ENCODE data around the gene SLC22A3.
"Not testable (repeated sequence)": the region's sequence is repeated elsewhere in the genome, so short reads cannot be mapped to it uniquely, and the experiment has no call there.

The SLC22A3 gene

GRCh38 chr6:160442151-160442550 is 94.0 kb downstream of the SLC22A3 start:
- ATAC-seq (ENCODE audit: low read depth) (no peak), DNase-seq (ENCODE audit: low spot score in 2 of 2) (no peak)
- Mint-ChIP-seq H3K9me3 (peaks cover 8% of the 10 kb centered on the region), H3K36me3 (peaks cover 4% of the 10 kb centered on the region), H3K27me3 (peaks cover 26% of the 10 kb centered on the region), H3K4me1 (no peaks in the 10 kb centered on the region), H3K4me3 (no peak overlapping the region), H3K27ac (no peak overlapping the region)

GRCh38 chr6:160445130-160445529 is 97.0 kb downstream of the SLC22A3 start:
- Mint-ChIP-seq H3K27ac (no peak overlapping the region), H3K4me3 (no peak overlapping the region), H3K36me3 (peaks cover 4% of the 10 kb centered on the region), H3K9me3 (peaks cover 13% of the 10 kb centered on the region), H3K4me1 (no peaks in the 10 kb centered on the region), H3K27me3 (peaks cover 19% of the 10 kb centered on the region)
- ATAC-seq (ENCODE audit: low read depth) (no peak), DNase-seq (ENCODE audit: low spot score in 2 of 2) (no peak)

GRCh38 chr6:160447350-160447749 is 99.2 kb downstream of the SLC22A3 start:
- ATAC-seq (ENCODE audit: low read depth) (no peak), DNase-seq (ENCODE audit: low spot score in 2 of 2) (no peak)
- H3K4me3 Mint-ChIP-seq, result no peak overlapping the region
- H3K27me3 Mint-ChIP-seq, result peaks cover 19% of the 10 kb centered on the region
- H3K36me3 Mint-ChIP-seq, result peaks cover 4% of the 10 kb centered on the region
- peaks cover 15% of the 10 kb centered on the region for H3K9me3 Mint-ChIP-seq
- H3K27ac Mint-ChIP-seq, result no peak overlapping the region
- no peaks in the 10 kb centered on the region for H3K4me1 Mint-ChIP-seq

- peaks cover 15% of the 10 kb centered on the region for H3K9me3 Mint-ChIP-seq
- not testable (repeated sequence) for DNase-seq (ENCODE audit: low spot score in 2 of 2); ATAC-seq (ENCODE audit: low read depth); H3K27ac Mint-ChIP-seq; H3K4me3 Mint-ChIP-seq; H3K36me3 Mint-ChIP-seq; H3K4me1 Mint-ChIP-seq
- H3K27me3 Mint-ChIP-seq, result peaks cover 17% of the 10 kb centered on the region
Measured at GRCh38 chr6:160449787-160450186, 101.6 kb downstream of the SLC22A3 start.

- DNase-seq (ENCODE audit: low spot score in 2 of 2) (no peak), ATAC-seq (ENCODE audit: low read depth) (no peak)
- no peaks in the 10 kb centered on the region for H3K4me1 Mint-ChIP-seq
- peaks cover 4% of the 10 kb centered on the region for H3K36me3 Mint-ChIP-seq
- peaks cover 12% of the 10 kb centered on the region for H3K9me3 Mint-ChIP-seq
- H3K27ac Mint-ChIP-seq, result no peak overlapping the region
- H3K27me3 Mint-ChIP-seq, result peaks cover 14% of the 10 kb centered on the region
- H3K4me3 Mint-ChIP-seq, result no peak overlapping the region
Measured at GRCh38 chr6:160450849-160451248, 102.7 kb downstream of the SLC22A3 start.

- peaks cover 6% of the 10 kb centered on the region for H3K9me3 Mint-ChIP-seq
- H3K4me1 Mint-ChIP-seq, result peaks cover 7% of the 10 kb centered on the region
- H3K4me3 Mint-ChIP-seq, result no peak overlapping the region
- H3K27ac Mint-ChIP-seq, result no peak overlapping the region
- ATAC-seq (ENCODE audit: low read depth) (no peak), DNase-seq (ENCODE audit: low spot score in 2 of 2) (no peak)
- peaks cover 7% of the 10 kb centered on the region for H3K27me3 Mint-ChIP-seq
- H3K36me3 Mint-ChIP-seq, result no peaks in the 10 kb centered on the region
Measured at GRCh38 chr6:160454303-160454702, 106.1 kb downstream of the SLC22A3 start.

GRCh38 chr6:160455081-160455480 is 106.9 kb downstream of the SLC22A3 start:
- peaks cover 11% of the 10 kb centered on the region for H3K4me1 Mint-ChIP-seq
- H3K9me3 Mint-ChIP-seq, result peaks cover 2% of the 10 kb centered on the region
- no peak for DNase-seq (ENCODE audit: low spot score in 2 of 2)
- no peak overlapping the region for H3K27ac Mint-ChIP-seq
- ATAC-seq (ENCODE audit: low read depth), result no peak
- no peaks in the 10 kb centered on the region for H3K36me3 Mint-ChIP-seq
- peaks cover 5% of the 10 kb centered on the region for H3K27me3 Mint-ChIP-seq
- H3K4me3 Mint-ChIP-seq, result no peak overlapping the region

- peak; percentile 58 to 74 for DNase-seq (ENCODE audit: low spot score in 2 of 2)
- Mint-ChIP-seq H3K27ac (no peak overlapping the region), H3K4me3 (no peak overlapping the region), H3K4me1 (peaks cover 13% of the 10 kb centered on the region), H3K27me3 (peaks cover 5% of the 10 kb centered on the region), H3K9me3 (no peaks in the 10 kb centered on the region), H3K36me3 (no peaks in the 10 kb centered on the region)
- peak; percentile 70 for ATAC-seq (ENCODE audit: low read depth)
Measured at GRCh38 chr6:160455541-160456213, 107.5 kb downstream of the SLC22A3 start.

GRCh38 chr6:160456214-160456546 is 108.0 kb downstream of the SLC22A3 start:
- Mint-ChIP-seq H3K27ac (no peak overlapping the region), H3K4me3 (no peak overlapping the region), H3K27me3 (peaks cover 5% of the 10 kb centered on the region), H3K36me3 (no peaks in the 10 kb centered on the region), H3K9me3 (no peaks in the 10 kb centered on the region), H3K4me1 (peaks cover 15% of the 10 kb centered on the region)
- ATAC-seq (ENCODE audit: low read depth), result no peak
- no peak for DNase-seq (ENCODE audit: low spot score in 2 of 2)

- DNase-seq (ENCODE audit: low spot score in 2 of 2) (no peak), ATAC-seq (ENCODE audit: low read depth) (no peak)
- Mint-ChIP-seq H3K4me1 (peaks cover 29% of the 10 kb centered on the region), H3K36me3 (no peaks in the 10 kb centered on the region), H3K4me3 (no peak overlapping the region), H3K27me3 (peaks cover 5% of the 10 kb centered on the region), H3K9me3 (no peaks in the 10 kb centered on the region), H3K27ac (no peak overlapping the region)
Measured at GRCh38 chr6:160457823-160458222, 109.6 kb downstream of the SLC22A3 start.

GRCh38 chr6:160461641-160462040 is 113.5 kb downstream of the SLC22A3 start:
- no peaks in the 10 kb centered on the region for H3K27me3 Mint-ChIP-seq
- H3K4me1 Mint-ChIP-seq, result peaks cover 33% of the 10 kb centered on the region
- no peak overlapping the region for H3K4me3 Mint-ChIP-seq
- no peaks in the 10 kb centered on the region for H3K36me3 Mint-ChIP-seq
- ATAC-seq (ENCODE audit: low read depth) (no peak), DNase-seq (ENCODE audit: low spot score in 2 of 2) (no peak)
- H3K27ac Mint-ChIP-seq, result no peak overlapping the region
- H3K9me3 Mint-ChIP-seq, result no peaks in the 10 kb centered on the region

- Mint-ChIP-seq H3K27me3 (no peaks in the 10 kb centered on the region), H3K4me3 (no peak overlapping the region), H3K36me3 (no peaks in the 10 kb centered on the region), H3K4me1 (peaks cover 33% of the 10 kb centered on the region), H3K9me3 (no peaks in the 10 kb centered on the region), H3K27ac (no peak overlapping the region)
- ATAC-seq (ENCODE audit: low read depth) (no peak), DNase-seq (ENCODE audit: low spot score in 2 of 2) (no peak)
Measured at GRCh38 chr6:160462116-160462515, 113.9 kb downstream of the SLC22A3 start.

- DNase-seq (ENCODE audit: low spot score in 2 of 2) (peak in 1 of 2 donors; percentile 8), ATAC-seq (ENCODE audit: low read depth) (peak; percentile 95)
- Mint-ChIP-seq H3K27ac (no peak overlapping the region), H3K9me3 (no peaks in the 10 kb centered on the region), H3K4me3 (peak overlapping the region; percentile 59), H3K4me1 (peaks cover 32% of the 10 kb centered on the region), H3K36me3 (no peaks in the 10 kb centered on the region), H3K27me3 (no peaks in the 10 kb centered on the region)
Measured at GRCh38 chr6:160462551-160463109, 114.5 kb downstream of the SLC22A3 start.

- Mint-ChIP-seq H3K36me3 (no peaks in the 10 kb centered on the region), H3K4me3 (no peak overlapping the region), H3K27me3 (no peaks in the 10 kb centered on the region), H3K9me3 (no peaks in the 10 kb centered on the region), H3K27ac (no peak overlapping the region), H3K4me1 (peaks cover 25% of the 10 kb centered on the region)
- DNase-seq (ENCODE audit: low spot score in 2 of 2) (no peak), ATAC-seq (ENCODE audit: low read depth) (no peak)
Measured at GRCh38 chr6:160464744-160465143, 116.6 kb downstream of the SLC22A3 start.

- H3K36me3 Mint-ChIP-seq; DNase-seq (ENCODE audit: low spot score in 2 of 2); ATAC-seq (ENCODE audit: low read depth); H3K27me3 Mint-ChIP-seq; H3K4me3 Mint-ChIP-seq; H3K4me1 Mint-ChIP-seq; H3K27ac Mint-ChIP-seq; H3K9me3 Mint-ChIP-seq: not testable (repeated sequence)
Measured at GRCh38 chr6:160467261-160467871, 119.2 kb downstream of the SLC22A3 start.

Data from memory B cell (primary cell).